Erythroblast (primary cell): ENCODE measurements around the gene TCF7.

Experiments used
- DNase-seq, 2 experiments: peaks; one replicate each; lab custom pipeline; 2025; lab: John Stamatoyannopoulos, UW
- GATA1 ChIP-seq: IDR thresholded peaks from 2 replicates; pipeline ENCODE4 v1.6.1; 2011; ENCODE audit warnings: low read depth, mild to moderate bottlenecking, control low read depth, low read length, moderate library complexity
- POLR2A ChIP-seq: IDR thresholded peaks from 2 replicates; pipeline ENCODE4 v1.6.1; 2011; ENCODE audit warnings: mild to moderate bottlenecking, low read length

TCF7 gene

DNA sequence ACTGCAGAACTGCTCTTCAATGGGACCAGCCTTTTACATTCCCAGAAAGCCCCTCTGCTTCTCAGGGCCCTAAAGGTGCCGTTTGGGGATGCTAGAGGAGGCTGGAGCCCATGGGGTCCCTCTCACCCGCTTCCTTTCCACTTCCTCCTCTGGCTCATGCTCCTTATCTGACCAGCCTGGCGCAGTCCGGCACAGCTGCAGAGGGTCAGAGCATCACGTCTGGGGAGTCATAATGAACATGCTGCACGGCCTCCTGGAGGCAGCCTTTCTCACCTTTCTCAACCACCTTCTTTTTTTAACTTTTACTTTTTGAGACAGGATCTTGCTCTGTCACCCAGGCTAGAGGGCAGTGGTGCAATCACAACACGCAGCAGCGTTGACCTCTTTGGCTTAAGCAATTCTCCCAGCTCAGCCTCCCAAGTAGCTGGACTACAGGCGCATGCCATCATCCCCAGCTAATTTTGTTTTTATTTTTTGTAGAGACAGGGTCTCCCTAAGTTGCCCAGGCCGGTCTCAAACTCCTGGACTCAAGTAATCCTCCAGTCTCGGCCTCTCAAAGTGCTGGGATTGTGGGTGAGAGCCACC is 15.1 kb upstream of the TCF7 start:
- no peak for TF ChIP-seq GATA1
- no peak for TF ChIP-seq POLR2A
- DNase-seq: no peak

DNA sequence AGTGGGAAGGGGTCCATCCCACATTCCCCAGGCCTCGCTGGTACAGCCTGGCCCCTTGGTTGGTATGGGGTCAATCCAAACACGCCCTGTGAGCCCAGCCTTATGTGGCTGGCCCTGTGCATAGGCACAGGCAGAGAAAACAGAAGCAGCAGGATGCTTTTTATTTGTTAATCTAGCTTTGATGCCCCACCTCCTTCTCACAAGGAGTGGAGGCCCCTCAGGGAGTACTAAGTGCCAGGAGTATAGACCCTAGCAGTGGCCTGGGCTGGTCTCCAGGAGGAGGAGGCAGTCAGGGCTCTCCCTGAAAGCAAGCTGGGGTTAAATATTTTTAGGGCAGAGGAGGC is 14.6 kb upstream of the TCF7 start:
- no peak for DNase-seq
- no peak for TF ChIP-seq GATA1
- no peak for TF ChIP-seq POLR2A

- DNase-seq: no peak
- TF ChIP-seq POLR2A: no peak
- no peak for TF ChIP-seq GATA1
Measured at GRCh38 chr5:134100283-134101091, 14.0 kb upstream of the TCF7 start.

DNA sequence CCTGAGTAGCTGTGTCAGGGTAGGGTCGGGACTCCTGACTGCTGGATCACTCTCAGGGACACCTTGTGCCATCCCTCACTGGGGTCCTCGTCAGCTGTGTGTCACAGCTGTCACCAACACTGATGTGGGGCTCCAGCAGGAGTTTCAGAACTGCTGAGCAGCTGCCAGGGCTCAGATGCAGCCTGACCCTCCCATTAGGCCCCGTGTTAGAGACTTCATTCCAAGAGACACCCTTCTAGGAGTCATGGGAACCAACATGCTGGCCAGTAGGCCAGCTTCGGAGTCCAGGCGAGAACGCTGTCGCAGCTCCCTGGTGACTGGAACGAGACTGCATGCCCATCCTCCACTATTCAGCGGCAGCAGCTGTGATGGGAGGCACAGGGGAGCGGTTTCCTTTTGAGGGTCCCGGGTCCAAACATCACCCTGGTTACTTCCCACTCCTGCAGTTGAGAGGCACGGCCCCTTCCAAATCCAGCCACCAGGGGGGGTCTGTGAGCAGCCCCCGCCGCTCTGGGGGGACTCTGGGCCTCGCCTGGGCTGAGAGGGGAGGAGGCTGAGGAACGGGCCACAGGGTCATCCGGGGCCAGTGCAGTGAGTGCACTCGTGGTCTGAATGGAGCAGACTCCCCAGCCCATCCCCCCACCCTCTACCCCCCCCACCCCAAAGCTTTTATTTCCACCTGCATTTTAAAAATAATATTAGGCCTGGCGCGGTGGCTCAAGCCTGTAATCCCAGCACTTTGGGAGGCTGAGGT is 12.6 kb upstream of the TCF7 start:
- peak; percentile 54 to 75 for DNase-seq

DNA sequence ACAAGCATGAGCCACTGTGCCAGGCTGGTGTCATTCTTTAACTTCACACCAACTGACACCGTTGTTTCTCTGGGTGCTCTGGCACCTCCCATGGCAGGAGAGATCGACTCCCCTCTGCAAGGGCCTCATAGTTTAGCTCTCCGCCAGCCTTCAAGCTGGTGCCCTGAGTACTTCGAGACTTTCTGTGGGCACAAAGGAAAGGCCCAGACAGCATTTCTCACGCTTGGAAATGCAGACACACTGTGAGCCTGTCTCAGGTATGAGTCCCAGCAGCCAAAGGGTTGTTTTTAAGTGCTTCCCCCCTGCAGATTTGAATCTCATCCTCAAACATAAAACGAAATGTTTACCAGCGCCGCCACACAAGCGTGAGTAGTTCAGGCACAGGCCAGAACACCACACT is 11.1 kb upstream of the TCF7 start:
- DNase-seq: no peak
- TF ChIP-seq GATA1: no peak
- no peak for TF ChIP-seq POLR2A

More for the DNA sequence above, 12.6 kb upstream of the TCF7 start:
- TF ChIP-seq POLR2A (no peak), GATA1 (no peak)

- no peak for TF ChIP-seq GATA1
- no peak for TF ChIP-seq POLR2A
- no peak for DNase-seq
Measured at GRCh38 chr5:134103998-134104654, 10.4 kb upstream of the TCF7 start.

DNA sequence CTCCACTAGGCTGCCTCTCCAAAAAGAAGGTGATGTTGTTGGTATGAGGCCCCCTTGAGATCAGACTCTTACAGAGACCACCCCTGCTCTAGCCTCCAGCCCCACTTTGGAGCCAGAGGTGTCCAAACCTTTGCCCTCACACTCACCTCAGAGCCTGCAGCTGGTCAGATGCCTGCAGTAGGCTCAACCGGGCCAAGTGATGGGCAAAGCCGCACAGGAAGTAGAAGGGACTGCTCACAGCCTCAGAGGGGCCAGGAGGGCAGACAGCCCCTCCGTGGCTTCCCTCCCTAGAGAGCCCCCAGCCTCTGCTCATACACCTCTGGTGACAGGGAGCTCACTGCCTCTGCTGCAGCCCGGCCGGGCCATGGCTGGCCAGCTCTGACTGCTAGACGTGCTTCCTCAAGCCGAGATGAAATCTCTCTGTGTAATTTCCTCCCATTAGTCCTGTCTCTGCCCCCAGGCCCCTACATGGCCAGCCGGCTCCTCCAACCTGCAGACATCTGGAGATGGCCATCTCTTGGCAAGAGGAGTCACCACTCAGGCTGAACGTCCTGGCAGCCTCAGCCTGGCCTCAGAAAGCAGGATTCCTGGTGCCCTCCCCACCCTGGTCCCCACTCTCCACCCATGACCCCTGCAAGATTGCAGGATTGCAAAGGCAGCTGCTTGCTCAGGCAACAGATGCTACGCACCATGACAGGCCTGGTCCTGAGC is 7.3 kb upstream of the TCF7 start:
- DNase-seq: no peak
- TF ChIP-seq POLR2A (no peak), GATA1 (no peak)

- TF ChIP-seq GATA1 (no peak), POLR2A (no peak)
- no peak for DNase-seq
Measured at GRCh38 chr5:134107779-134108178, 6.7 kb upstream of the TCF7 start.

- TF ChIP-seq POLR2A (no peak), GATA1 (no peak)
- no peak for DNase-seq
Measured at GRCh38 chr5:134110382-134110781, 4.1 kb upstream of the TCF7 start.

DNA sequence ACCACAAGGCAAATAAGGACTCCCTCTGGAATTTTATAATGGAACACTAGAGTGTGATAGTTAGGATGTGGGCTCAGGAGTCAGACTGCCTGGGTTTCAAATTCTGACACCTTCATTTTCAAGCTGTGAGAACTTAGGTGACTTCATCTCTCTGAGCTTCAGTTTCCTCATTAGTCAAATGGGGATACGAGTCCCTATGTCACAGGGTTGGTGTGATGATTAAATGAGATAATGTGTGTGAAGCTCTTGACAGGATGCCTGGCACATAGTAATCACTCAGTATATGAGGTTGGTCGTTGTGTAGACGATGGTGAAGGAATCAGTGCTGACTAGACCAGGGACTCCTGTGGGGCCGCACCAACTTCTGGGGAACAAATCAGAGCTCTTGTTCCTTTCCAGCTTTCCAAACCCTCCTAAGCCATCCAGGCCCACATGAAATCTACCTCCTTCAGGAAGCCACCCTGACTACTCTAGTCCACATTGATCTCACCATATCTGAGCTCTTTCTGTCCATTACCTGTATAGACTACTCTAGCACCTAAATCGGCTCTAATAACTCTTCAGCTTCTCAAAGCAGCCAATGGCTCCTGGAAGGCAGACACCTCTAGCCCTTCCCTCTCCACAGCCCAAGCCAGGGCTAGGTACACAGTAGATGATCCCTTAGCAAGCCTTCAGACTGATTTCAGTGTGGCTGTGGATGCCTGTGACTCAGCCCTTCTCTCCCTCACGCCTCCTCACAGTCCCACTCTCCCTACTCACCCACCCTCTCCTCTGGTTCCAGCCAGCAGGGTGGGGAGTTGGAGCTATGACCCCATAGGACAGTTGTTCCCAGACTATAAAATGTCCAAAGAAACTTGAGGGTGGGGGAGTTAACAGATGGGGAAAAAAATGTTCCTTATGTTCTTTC is 2.5 kb upstream of the TCF7 start:
- no peak for DNase-seq

GRCh38 chr5:134112726-134113362 is 1.6 kb upstream of the TCF7 start:
- no peak for DNase-seq
- TF ChIP-seq POLR2A (no peak), GATA1 (no peak)

More for the DNA sequence above, 2.5 kb upstream of the TCF7 start:
- TF ChIP-seq POLR2A: no peak
- no peak for TF ChIP-seq GATA1

- TF ChIP-seq GATA1 (no peak), POLR2A (no peak)
Measured at GRCh38 chr5:134113363-134113889, 1.1 kb upstream of the TCF7 start.

More at GRCh38 chr5:134113363-134113889, 1.1 kb upstream of the TCF7 start:
- DNase-seq: no peak
